Panc1 (cell line): ENCODE measurements around the gene SLTM. TPM values are rescaled to one million over a fixed set of nuclear protein-coding genes. Genes with fewer than 3 reads are reported as not detected.

Experiments used
- ATAC-seq: fragments of 200-7000 bp; cut with Tn5 transposase; 2 replicates; pipeline ENCODE4 v1.9.1; 2020; ENCODE audit warnings: mild to moderate bottlenecking, moderate library complexity
- BruUV-seq: library from RNA; stranded (reverse); fragments of 400-500 nt; replicated peaks from 2 replicates; lab custom pipeline; 2021; lab: Mats Ljungman, UMichigan
- CTCF ChIA-PET: fragments of 300-600 bp; sonication (Branson Sonifier 250); formaldehyde crosslinking; loops from one replicate; lab custom pipeline; 2022; ENCODE audit warnings: antibody characterized with exemption; lab: Charles Lee
- POLR2A ChIA-PET: fragments of 300-600 bp; sonication (Branson Sonifier 250); formaldehyde crosslinking; loops from one replicate; lab custom pipeline; 2022; ENCODE audit warnings: antibody characterized with exemption; lab: Charles Lee
- DNase-seq: peaks from one replicate; pipeline ENCODE4 v3.0.0-alpha.2; 2010; ENCODE audit warnings: low read depth, low spot score
- H3K27ac ChIP-seq: 2 replicates; pipeline ENCODE4 v1.5.1; 2011; ENCODE audit warnings: mild to moderate bottlenecking, low read length, inconsistent platforms
- H3K27me3 ChIP-seq: fragments of 200-500 bp; sonication (Bioruptor generic); 2 replicates; pipeline ENCODE4 v1.6.0; 2014; ENCODE audit warnings: low read length, inconsistent platforms; ENCODE audit not compliant: control insufficient read depth, insufficient read depth
- H3K36me3 ChIP-seq: fragments of 200-500 bp; sonication (Bioruptor generic); 2 replicates; pipeline ENCODE4 v1.5.1; 2014; ENCODE audit warnings: inconsistent platforms, mild to moderate bottlenecking, low read length, moderate library complexity; ENCODE audit not compliant: control insufficient read depth, insufficient read depth
- H3K4me1 ChIP-seq: 2 replicates; pipeline ENCODE4 v1.5.1; 2011; ENCODE audit warnings: inconsistent platforms, mild to moderate bottlenecking, low read length, moderate library complexity; ENCODE audit not compliant: control insufficient read depth, insufficient read depth
- H3K4me3 ChIP-seq, 2 experiments: 2 replicates each; pipeline ENCODE4 v1.5.1; 2011 to 2012; ENCODE audit warnings: low read depth in 2 of 2, low read length in 2 of 2, mild to moderate bottlenecking in 2 of 2, inconsistent platforms in 1 of 2, moderate library complexity in 1 of 2
- H3K9me3 ChIP-seq: fragments of 200-500 bp; sonication (Bioruptor generic); 2 replicates; pipeline ENCODE4 v1.5.1; 2014; ENCODE audit warnings: low read depth, mild to moderate bottlenecking, inconsistent platforms, low read length, moderate library complexity; ENCODE audit not compliant: control insufficient read depth, insufficient read depth
- POLR2AphosphoS5 ChIP-seq: IDR thresholded peaks from 2 replicates; pipeline ENCODE4 v1.6.1; 2012; ENCODE audit warnings: mild to moderate bottlenecking, low read depth, low read length, moderate library complexity
- SIN3A ChIP-seq: IDR thresholded peaks from 2 replicates; pipeline ENCODE4 v1.6.1; 2012; ENCODE audit warnings: low read depth, mild to moderate bottlenecking, low read length, moderate library complexity, borderline replicate concordance; ENCODE audit not compliant: insufficient read depth
- TCF7L2 ChIP-seq: IDR thresholded peaks from 2 replicates; pipeline ENCODE4 v1.6.1; 2011; ENCODE audit warnings: mild to moderate bottlenecking, low read depth, low read length, inconsistent platforms
- in situ Hi-C: cut with HindIII; loops from 2 replicates; pipeline ENCODE4 v1.10.0; 2016; ENCODE audit warnings: low sequenced_read_pairs, low pct_unique_long_range_greater_than_20kb
- intact Hi-C: fragments of 100-400 bp; cut with micrococcal nuclease; formaldehyde crosslinking; loops from one replicate; pipeline ENCODE4 v1.10.0; 2022; ENCODE audit not compliant: unreplicated experiment
- total RNA-seq: library from RNA; stranded (reverse); gene quantifications from one replicate; pipeline ENCODE4 v1.2.1, GENCODE V29; 2021; ENCODE audit not compliant: unreplicated experiment
- TF ChIP-seq, protein P1 (sequence below), 2 experiments: IDR thresholded peaks; 2 replicates each; pipeline ENCODE4 v1.6.1; 2011 to 2012; ENCODE audit warnings: low read depth in 2 of 2, control low read depth in 1 of 2, low read length in 1 of 2, mild to moderate bottlenecking in 1 of 2, moderate library complexity in 1 of 2; ENCODE audit not compliant: insufficient read depth in 1 of 2
- TF ChIP-seq, protein P2 (sequence below): fragments of 450-650 bp; IDR thresholded peaks from 2 replicates; pipeline ENCODE4 v1.5.1; 2017; ENCODE audit warnings: mild to moderate bottlenecking

Gene SLTM
- total RNA-seq, 1 experiment from 2014 or later = 75.7 TPM

DNA sequence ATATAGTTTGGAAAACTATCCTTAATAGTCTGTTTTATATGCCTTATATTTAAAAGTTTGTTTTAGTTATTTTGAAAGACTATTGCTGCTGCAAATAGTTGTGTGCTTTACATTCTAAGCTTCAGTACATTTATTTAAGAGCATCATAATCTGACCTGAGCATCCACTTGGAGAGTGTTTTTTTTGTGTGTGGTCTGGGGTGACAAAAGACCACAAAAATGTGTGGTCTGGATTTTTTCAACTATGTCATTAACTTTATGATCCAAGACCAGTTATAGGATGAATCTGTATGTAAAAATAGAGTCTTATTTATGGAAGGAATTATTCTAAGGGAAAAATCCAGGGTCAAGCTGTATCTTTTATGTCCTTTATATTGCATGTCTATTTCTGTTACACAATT, 77.4 kb downstream of the SLTM start:
- ATAC-seq = no peak
- intact Hi-C loops = no loop called here
- Histone ChIP-seq H3K27me3 (no peaks in the 10 kb centered on the region), H3K4me3 (no peak overlapping the region), H3K27ac (no peak overlapping the region), H3K36me3 (no peaks in the 10 kb centered on the region), H3K9me3 (no peaks in the 10 kb centered on the region), H3K4me1 (no peaks in the 10 kb centered on the region)
- in situ Hi-C loops = no loop called here
- no TSS peak for BruUV-seq
- ChIA-PET CTCF (no interaction called here), POLR2A (interaction anchor here (0.6 kb wide), 1 partner anchor 1537 kb away, joined by 3 read pairs; no protein-coding TSS in a partner anchor)
- no peak for DNase-seq
- TF ChIP-seq, protein P1, sequence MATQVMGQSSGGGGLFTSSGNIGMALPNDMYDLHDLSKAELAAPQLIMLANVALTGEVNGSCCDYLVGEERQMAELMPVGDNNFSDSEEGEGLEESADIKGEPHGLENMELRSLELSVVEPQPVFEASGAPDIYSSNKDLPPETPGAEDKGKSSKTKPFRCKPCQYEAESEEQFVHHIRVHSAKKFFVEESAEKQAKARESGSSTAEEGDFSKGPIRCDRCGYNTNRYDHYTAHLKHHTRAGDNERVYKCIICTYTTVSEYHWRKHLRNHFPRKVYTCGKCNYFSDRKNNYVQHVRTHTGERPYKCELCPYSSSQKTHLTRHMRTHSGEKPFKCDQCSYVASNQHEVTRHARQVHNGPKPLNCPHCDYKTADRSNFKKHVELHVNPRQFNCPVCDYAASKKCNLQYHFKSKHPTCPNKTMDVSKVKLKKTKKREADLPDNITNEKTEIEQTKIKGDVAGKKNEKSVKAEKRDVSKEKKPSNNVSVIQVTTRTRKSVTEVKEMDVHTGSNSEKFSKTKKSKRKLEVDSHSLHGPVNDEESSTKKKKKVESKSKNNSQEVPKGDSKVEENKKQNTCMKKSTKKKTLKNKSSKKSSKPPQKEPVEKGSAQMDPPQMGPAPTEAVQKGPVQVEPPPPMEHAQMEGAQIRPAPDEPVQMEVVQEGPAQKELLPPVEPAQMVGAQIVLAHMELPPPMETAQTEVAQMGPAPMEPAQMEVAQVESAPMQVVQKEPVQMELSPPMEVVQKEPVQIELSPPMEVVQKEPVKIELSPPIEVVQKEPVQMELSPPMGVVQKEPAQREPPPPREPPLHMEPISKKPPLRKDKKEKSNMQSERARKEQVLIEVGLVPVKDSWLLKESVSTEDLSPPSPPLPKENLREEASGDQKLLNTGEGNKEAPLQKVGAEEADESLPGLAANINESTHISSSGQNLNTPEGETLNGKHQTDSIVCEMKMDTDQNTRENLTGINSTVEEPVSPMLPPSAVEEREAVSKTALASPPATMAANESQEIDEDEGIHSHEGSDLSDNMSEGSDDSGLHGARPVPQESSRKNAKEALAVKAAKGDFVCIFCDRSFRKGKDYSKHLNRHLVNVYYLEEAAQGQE (IDR thresholded peaks at IDR 0.05; ENCODE audit: insufficient read depth in 1 of 2, low read depth in 2 of 2, low read length in 1 of 2) = no peak
- TF ChIP-seq POLR2AphosphoS5 (no peak), SIN3A (no peak), TCF7L2 (no peak)
- TF ChIP-seq, protein P2, sequence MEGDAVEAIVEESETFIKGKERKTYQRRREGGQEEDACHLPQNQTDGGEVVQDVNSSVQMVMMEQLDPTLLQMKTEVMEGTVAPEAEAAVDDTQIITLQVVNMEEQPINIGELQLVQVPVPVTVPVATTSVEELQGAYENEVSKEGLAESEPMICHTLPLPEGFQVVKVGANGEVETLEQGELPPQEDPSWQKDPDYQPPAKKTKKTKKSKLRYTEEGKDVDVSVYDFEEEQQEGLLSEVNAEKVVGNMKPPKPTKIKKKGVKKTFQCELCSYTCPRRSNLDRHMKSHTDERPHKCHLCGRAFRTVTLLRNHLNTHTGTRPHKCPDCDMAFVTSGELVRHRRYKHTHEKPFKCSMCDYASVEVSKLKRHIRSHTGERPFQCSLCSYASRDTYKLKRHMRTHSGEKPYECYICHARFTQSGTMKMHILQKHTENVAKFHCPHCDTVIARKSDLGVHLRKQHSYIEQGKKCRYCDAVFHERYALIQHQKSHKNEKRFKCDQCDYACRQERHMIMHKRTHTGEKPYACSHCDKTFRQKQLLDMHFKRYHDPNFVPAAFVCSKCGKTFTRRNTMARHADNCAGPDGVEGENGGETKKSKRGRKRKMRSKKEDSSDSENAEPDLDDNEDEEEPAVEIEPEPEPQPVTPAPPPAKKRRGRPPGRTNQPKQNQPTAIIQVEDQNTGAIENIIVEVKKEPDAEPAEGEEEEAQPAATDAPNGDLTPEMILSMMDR = no peak

DNA sequence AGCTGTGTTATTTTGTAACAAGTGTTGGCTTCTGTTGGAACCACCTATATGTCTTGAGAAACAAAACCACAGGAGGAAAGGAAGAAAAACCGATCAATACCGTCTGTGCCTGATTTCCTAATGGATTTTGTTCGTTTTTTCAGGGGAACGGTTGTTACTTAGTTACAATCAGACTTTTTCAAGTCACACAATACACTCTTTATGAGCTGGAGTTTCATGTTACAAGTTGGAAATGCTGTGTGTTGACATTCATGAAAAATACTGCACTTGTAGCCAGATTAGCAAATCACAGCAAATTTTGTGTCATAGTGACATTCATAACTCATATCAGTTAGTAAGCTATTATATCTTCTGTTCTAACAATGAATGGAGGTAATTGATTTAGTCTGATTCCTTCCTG, 78.9 kb downstream of the SLTM start:
- intact Hi-C loops = no loop called here
- BruUV-seq = no TSS peak
- in situ Hi-C loops = no loop called here
- Histone ChIP-seq H3K4me1 (no peaks in the 10 kb centered on the region), H3K27me3 (no peaks in the 10 kb centered on the region), H3K36me3 (no peaks in the 10 kb centered on the region), H3K9me3 (no peaks in the 10 kb centered on the region), H3K27ac (no peak overlapping the region), H3K4me3 (no peak overlapping the region)
- ATAC-seq (no peak), DNase-seq (no peak)
- CTCF ChIA-PET = no interaction called here
- POLR2A ChIA-PET = no interaction called here
- TF ChIP-seq TCF7L2 = no peak
- TF ChIP-seq SIN3A = no peak
- TF ChIP-seq, protein P2 = no peak
- no peak for TF ChIP-seq POLR2AphosphoS5
- TF ChIP-seq, protein P1 (IDR thresholded peaks at IDR 0.05; ENCODE audit: insufficient read depth in 1 of 2, low read depth in 2 of 2, low read length in 1 of 2) = no peak
